SK-N-MC (cell line): Measurements from ENCODE around the gene FH.

Source experiments
- EZH2 ChIP-seq: fragments of 200-600 bp; sonication (generic); IDR thresholded peaks from one replicate; pipeline ENCODE4 v1.6.1; 2017; ENCODE audit warnings: antibody characterized with exemption
- POLR2AphosphoS5 ChIP-seq: IDR thresholded peaks from 2 replicates; pipeline ENCODE4 v1.6.1; 2012; ENCODE audit warnings: mild to moderate bottlenecking, low read depth, low read length, borderline replicate concordance

DNA sequence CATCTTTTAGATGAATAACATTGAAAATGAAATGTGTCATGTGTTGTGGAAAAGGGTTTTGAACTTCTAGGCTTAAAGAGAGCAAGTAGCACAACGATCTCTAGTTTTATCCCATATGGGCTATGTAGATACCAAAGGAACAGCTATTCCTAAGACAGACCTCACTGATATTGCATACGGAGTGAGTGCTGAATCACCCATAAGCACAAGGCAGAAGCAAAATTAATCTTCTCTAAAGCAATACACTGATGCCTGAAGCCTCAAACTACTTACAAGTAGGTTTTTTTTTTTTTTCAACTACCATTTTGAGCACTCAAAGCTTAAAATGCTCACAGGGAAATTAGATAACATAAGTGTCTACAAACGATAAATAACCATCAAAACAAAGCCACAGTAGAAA is 7.6 kb upstream of the FH start:
- no peak for TF ChIP-seq EZH2
- TF ChIP-seq POLR2AphosphoS5, result no peak
